GM23338 (cell line): Measurements from ENCODE around the gene NID1. TPM values are rescaled to one million over a fixed set of nuclear protein-coding genes. Genes with fewer than 3 reads are reported as not detected.

ENCODE experiments used
- ATAC-seq: fragments of 200-7000 bp; cut with Tn5 transposase; 3 replicates; pipeline ENCODE4 v1.9.1; 2020
- DNase-seq: peaks from one replicate; pipeline ENCODE4 v3.0.0-alpha.2; 2015; ENCODE audit warnings: low spot score
- H2AFZ ChIP-seq: fragments of 200-600 bp; sonication (generic); 2 replicates; pipeline ENCODE4 v1.8.0; 2016; ENCODE audit warnings: antibody characterized with exemption, mild to moderate bottlenecking, moderate library complexity
- H3F3A ChIP-seq: fragments of 200-600 bp; sonication (generic); replicated peaks from 2 replicates; pipeline ENCODE4 v1.8.0; 2017; ENCODE audit warnings: antibody characterized with exemption, mixed run types, low read depth
- H3K27ac ChIP-seq: fragments of 200-600 bp; sonication (generic); 2 replicates; pipeline ENCODE4 v1.6.1; 2016; ENCODE audit warnings: low read depth
- H3K27me3 ChIP-seq: fragments of 200-600 bp; sonication (generic); 2 replicates; pipeline ENCODE4 v1.8.0; 2016; ENCODE audit warnings: mild to moderate bottlenecking, mixed run types, moderate library complexity; ENCODE audit not compliant: insufficient read depth
- H3K36me3 ChIP-seq: fragments of 200-600 bp; sonication (generic); 2 replicates; pipeline ENCODE4 v1.8.0; 2016; ENCODE audit warnings: mild to moderate bottlenecking; ENCODE audit not compliant: insufficient read depth
- H3K4me1 ChIP-seq: fragments of 200-600 bp; sonication (generic); 2 replicates; pipeline ENCODE4 v1.8.0; 2016; ENCODE audit warnings: mild to moderate bottlenecking, moderate library complexity; ENCODE audit not compliant: insufficient read depth
- H3K4me2 ChIP-seq: fragments of 200-600 bp; sonication (generic); 2 replicates; pipeline ENCODE4 v1.7.1; 2017; ENCODE audit warnings: mixed run types
- H3K4me3 ChIP-seq: fragments of 200-600 bp; sonication (generic); 2 replicates; pipeline ENCODE4 v1.6.1; 2016; ENCODE audit warnings: mixed run types
- H3K79me2 ChIP-seq: fragments of 200-600 bp; sonication (generic); replicated peaks from 2 replicates; pipeline ENCODE4 v1.8.0; 2017; ENCODE audit warnings: mild to moderate bottlenecking; ENCODE audit not compliant: insufficient read depth
- H3K9me2 ChIP-seq: fragments of 200-600 bp; sonication (generic); 2 replicates; pipeline ENCODE4 v1.8.0; 2017; ENCODE audit not compliant: insufficient read depth
- H4K20me1 ChIP-seq: fragments of 200-600 bp; sonication (generic); replicated peaks from 2 replicates; pipeline ENCODE4 v1.8.0; 2017; ENCODE audit warnings: mild to moderate bottlenecking; ENCODE audit not compliant: insufficient read depth
- H3K27ac Mint-ChIP-seq: 2 replicates; pipeline ENCODE4 v1.8.0; 2020; ENCODE audit warnings: inconsistent platforms, mild to moderate bottlenecking, moderate library complexity, mixed read lengths
- H3K27me3 Mint-ChIP-seq: 3 replicates; pipeline ENCODE4 v1.8.0; 2022; ENCODE audit warnings: low read depth, mild to moderate bottlenecking, moderate library complexity, mixed read lengths, inconsistent platforms; ENCODE audit not compliant: insufficient read depth, poor library complexity
- H3K36me3 Mint-ChIP-seq: 3 replicates; pipeline ENCODE4 v1.8.0; 2021; ENCODE audit warnings: low read depth, mild to moderate bottlenecking, inconsistent platforms, moderate library complexity, mixed read lengths
- H3K4me1 Mint-ChIP-seq: 3 replicates; pipeline ENCODE4 v1.8.0; 2020; ENCODE audit warnings: mild to moderate bottlenecking, inconsistent platforms, mixed read lengths
- H3K4me3 Mint-ChIP-seq: 3 replicates; pipeline ENCODE4 v1.8.0; 2021; ENCODE audit warnings: moderate library complexity, mild to moderate bottlenecking, inconsistent platforms, mixed read lengths
- H3K9me3 Mint-ChIP-seq: 3 replicates; pipeline ENCODE4 v1.8.0; 2020; ENCODE audit warnings: moderate library complexity, mild to moderate bottlenecking, inconsistent platforms, mixed read lengths
- CREB1 ChIP-seq: fragments of 250-450 bp; sonication (Bioruptor Pico); IDR thresholded peaks from 2 replicates; pipeline ENCODE4 v1.5.0; 2020; ENCODE audit warnings: low read depth, mild to moderate bottlenecking, moderate library complexity
- CTCF ChIP-seq, 2 experiments: fragments of 200-600 bp in 1 of 2; sonication (generic) in 1 of 2; conservative IDR thresholded peaks; 2 replicates each; pipeline versions ENCODE4 v1.5.1 to v1.6.1; 2016 to 2017; ENCODE audit warnings: antibody characterized with exemption in 2 of 2, low read depth in 2 of 2, mild to moderate bottlenecking in 2 of 2, moderate library complexity in 1 of 2
- ETS1 ChIP-seq: IDR thresholded peaks from 2 replicates; pipeline ENCODE4 v1.6.1; 2016; ENCODE audit warnings: antibody characterized with exemption
- EZH2 ChIP-seq: fragments of 200-600 bp; sonication (generic); IDR thresholded peaks from one replicate; pipeline ENCODE4 v1.8.0; 2017; ENCODE audit warnings: antibody characterized with exemption, mild to moderate bottlenecking, low read depth; ENCODE audit not compliant: unreplicated experiment
- EZH2phosphoT487 ChIP-seq: fragments of 200-600 bp; sonication (generic); IDR thresholded peaks from one replicate; pipeline ENCODE4 v1.8.1; 2018; ENCODE audit warnings: antibody characterized with exemption; ENCODE audit not compliant: unreplicated experiment
- JUNB ChIP-seq: IDR thresholded peaks from one replicate; pipeline ENCODE4 v1.6.1; 2016; ENCODE audit warnings: antibody characterized with exemption; ENCODE audit not compliant: unreplicated experiment
- NANOG ChIP-seq: IDR thresholded peaks from 2 replicates; pipeline ENCODE4 v1.6.1; 2016; ENCODE audit warnings: antibody characterized with exemption, borderline replicate concordance
- POLR2AphosphoS5 ChIP-seq: IDR thresholded peaks from 2 replicates; pipeline ENCODE4 v1.6.1; 2016; ENCODE audit warnings: antibody characterized with exemption, low read depth
- STAT1 ChIP-seq: IDR thresholded peaks from one replicate; pipeline ENCODE4 v1.6.1; 2016; ENCODE audit warnings: antibody characterized with exemption; ENCODE audit not compliant: unreplicated experiment
- ZNF114 ChIP-seq: fragments of 250-450 bp; sonication (Bioruptor Pico); IDR thresholded peaks from 2 replicates; pipeline ENCODE4 v1.5.0; 2020; ENCODE audit warnings: mild to moderate bottlenecking, moderate library complexity
- ZNF331 ChIP-seq: fragments of 250-450 bp; sonication (Bioruptor Pico); IDR thresholded peaks from 2 replicates; pipeline ENCODE4 v1.5.0; 2020; ENCODE audit warnings: low read depth, mild to moderate bottlenecking, moderate library complexity
- ZNF462 ChIP-seq: fragments of 250-450 bp; sonication (Bioruptor Pico); IDR thresholded peaks from 2 replicates; pipeline ENCODE4 v1.5.0; 2020; ENCODE audit warnings: mild to moderate bottlenecking, moderate library complexity
- polyA plus RNA-seq: library from polyadenylated mRNA; unstranded; fragments of >200 nt; fragmentation: Nextera tagmentation; extraction: Ambion mirVana; gene quantifications from 2 replicates; pipeline ENCODE4 v1.2.1, GENCODE V29; 2016
- total RNA-seq: library from RNA; depleted of rRNA; stranded (reverse); fragments of >200 nt; shearing (Covaris generic); gene quantifications from 2 replicates; pipeline ENCODE4 v1.2.3, GENCODE V29; 2014
- TF ChIP-seq, protein P1 (sequence below): IDR thresholded peaks from one replicate; pipeline ENCODE4 v1.6.1; 2018; ENCODE audit warnings: antibody characterized with exemption; ENCODE audit not compliant: unreplicated experiment

Gene NID1
- total and polyA plus RNA-seq, 2 experiments from 2014 or later, result 7.1 to 32.5 TPM

DNA sequence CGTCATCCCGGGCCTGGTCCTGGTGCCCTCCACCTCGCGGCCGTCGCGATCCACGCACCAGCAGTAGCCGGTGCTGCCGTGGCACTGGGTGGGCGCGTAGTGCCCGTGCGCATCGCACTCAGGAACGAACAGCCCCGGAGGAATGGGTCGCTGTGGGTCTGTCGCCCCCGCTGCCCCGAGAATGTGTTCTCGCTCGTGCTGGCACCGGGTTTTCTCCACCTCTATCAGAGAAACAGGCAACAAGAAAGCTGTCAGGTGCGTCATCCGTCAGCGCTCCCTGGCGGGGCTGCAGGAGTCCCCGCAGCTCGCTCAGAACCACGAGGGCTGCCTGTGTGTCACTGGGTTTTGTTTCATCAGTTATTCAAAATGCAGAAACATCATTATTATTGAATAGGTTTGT lies 71.2 kb downstream of the NID1 start (continued):
- no peak for TF ChIP-seq EZH2
- TF ChIP-seq NANOG, result no peak
- TF ChIP-seq JUNB, result no peak
- no peak for TF ChIP-seq STAT1
- TF ChIP-seq CREB1, result no peak
- TF ChIP-seq POLR2AphosphoS5, result no peak

DNA sequence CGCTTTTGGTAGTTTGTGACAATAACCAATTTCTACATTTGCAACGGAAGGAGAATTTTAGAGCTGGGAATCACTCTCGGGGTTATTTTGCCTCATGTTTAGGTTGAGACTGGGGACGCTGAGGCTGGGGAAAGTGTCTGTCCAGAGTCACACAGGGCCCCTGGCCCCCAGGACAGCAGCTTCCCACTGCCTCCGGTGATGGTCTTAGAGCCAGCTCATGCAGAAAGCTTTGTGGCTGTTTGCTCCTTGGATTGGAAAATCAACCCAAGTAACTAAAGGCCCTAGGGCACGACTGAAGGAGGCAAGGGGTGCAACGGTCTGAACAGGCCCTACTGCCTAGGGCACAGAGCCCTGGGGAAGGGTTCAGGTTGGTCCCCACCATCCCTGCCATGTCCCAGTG lies 72.0 kb downstream of the NID1 start:
- peaks cover 29% of the 10 kb centered on the region for H3K9me3 Mint-ChIP-seq
- no peak overlapping the region for H3K4me2 ChIP-seq
- TF ChIP-seq JUNB (no peak), STAT1 (no peak), EZH2phosphoT487 (no peak), POLR2AphosphoS5 (no peak), ZNF462 (no peak), CTCF (conservative IDR thresholded peaks at IDR 0.05; ENCODE audit: low read depth in 2 of 2) (no peak), EZH2 (no peak), NANOG (no peak), ETS1 (no peak), CREB1 (no peak), ZNF114 (CRISPR knock-in tag) (no peak), ZNF331 (CRISPR knock-in tag) (no peak)
- TF ChIP-seq, protein P1, sequence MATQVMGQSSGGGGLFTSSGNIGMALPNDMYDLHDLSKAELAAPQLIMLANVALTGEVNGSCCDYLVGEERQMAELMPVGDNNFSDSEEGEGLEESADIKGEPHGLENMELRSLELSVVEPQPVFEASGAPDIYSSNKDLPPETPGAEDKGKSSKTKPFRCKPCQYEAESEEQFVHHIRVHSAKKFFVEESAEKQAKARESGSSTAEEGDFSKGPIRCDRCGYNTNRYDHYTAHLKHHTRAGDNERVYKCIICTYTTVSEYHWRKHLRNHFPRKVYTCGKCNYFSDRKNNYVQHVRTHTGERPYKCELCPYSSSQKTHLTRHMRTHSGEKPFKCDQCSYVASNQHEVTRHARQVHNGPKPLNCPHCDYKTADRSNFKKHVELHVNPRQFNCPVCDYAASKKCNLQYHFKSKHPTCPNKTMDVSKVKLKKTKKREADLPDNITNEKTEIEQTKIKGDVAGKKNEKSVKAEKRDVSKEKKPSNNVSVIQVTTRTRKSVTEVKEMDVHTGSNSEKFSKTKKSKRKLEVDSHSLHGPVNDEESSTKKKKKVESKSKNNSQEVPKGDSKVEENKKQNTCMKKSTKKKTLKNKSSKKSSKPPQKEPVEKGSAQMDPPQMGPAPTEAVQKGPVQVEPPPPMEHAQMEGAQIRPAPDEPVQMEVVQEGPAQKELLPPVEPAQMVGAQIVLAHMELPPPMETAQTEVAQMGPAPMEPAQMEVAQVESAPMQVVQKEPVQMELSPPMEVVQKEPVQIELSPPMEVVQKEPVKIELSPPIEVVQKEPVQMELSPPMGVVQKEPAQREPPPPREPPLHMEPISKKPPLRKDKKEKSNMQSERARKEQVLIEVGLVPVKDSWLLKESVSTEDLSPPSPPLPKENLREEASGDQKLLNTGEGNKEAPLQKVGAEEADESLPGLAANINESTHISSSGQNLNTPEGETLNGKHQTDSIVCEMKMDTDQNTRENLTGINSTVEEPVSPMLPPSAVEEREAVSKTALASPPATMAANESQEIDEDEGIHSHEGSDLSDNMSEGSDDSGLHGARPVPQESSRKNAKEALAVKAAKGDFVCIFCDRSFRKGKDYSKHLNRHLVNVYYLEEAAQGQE, result no peak
- no peaks in the 10 kb centered on the region for H3K79me2 ChIP-seq
- H3K27ac ChIP-seq, result no peak overlapping the region
- no peak overlapping the region for H3K4me3 ChIP-seq
- H3K27me3 Mint-ChIP-seq, result peaks cover 6% of the 10 kb centered on the region
- H2AFZ ChIP-seq, result no peak overlapping the region
- no peaks in the 10 kb centered on the region; the same call in 2 of the 3 replicates for H3K4me1 Mint-ChIP-seq
- H3F3A ChIP-seq, result no peaks in the 10 kb centered on the region
- H3K4me3 Mint-ChIP-seq, result no peak overlapping the region
- no peaks in the 10 kb centered on the region for H4K20me1 ChIP-seq
- DNase-seq (no peak), ATAC-seq (no peak)
- H3K9me2 ChIP-seq, result no peaks in the 10 kb centered on the region
- H3K27ac Mint-ChIP-seq, result no peak overlapping the region
- no peaks in the 10 kb centered on the region for H3K4me1 ChIP-seq
- H3K36me3 ChIP-seq, result 0 out of 2 replicates have a peak, but pooled peaks cover 9% of the 10 kb centered on the region
- no peaks in the 10 kb centered on the region for H3K27me3 ChIP-seq
- peaks cover 33% of the 10 kb centered on the region for H3K36me3 Mint-ChIP-seq
